Measurements from ENCODE around the gene DPH3. TPM values are rescaled to one million over a fixed set of nuclear protein-coding genes. Genes with fewer than 3 reads are reported as not detected.

The DPH3 gene
- polyA plus RNA-seq, 1 donor: 25.8 TPM

DNA sequence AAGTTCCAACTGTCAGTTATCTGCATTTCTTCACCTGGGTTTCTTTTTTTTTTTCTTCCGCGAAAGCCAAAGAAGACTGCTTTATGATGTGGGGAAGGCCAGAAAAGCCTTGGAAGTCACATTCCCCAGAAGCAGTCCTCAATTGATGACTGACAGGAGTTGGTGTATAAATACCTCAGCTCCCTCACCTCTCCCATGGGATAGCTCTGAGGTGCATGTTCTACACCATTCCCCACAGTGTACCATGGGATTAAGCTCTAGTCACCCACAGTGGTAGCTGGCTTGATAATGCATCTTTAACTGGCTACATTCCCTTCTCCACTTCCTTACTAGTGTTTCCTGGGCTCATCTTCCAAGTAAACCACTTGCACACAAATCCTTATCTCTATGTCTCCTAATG is 30.5 kb downstream of the DPH3 start:
- DNase-seq (ENCODE audit: low read depth): no peak

DNA sequence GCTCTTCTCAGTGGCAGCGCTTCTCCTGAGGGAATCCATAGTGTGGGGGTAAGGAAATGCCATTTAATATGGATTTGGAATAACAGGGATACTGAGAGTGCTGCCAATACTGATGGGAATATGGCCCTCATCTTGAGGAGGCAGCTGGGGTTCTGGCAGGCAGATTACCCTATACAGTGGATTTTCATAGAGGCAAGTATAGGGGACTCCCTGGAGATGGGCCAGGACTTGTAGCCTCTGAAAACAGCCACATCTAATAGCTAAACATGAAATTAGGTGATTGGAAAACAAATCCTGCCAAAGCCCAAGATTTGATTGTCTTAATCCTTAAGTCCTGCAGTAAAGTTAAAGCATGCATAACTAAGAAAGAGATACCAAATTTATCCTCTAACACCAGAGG is 30.9 kb downstream of the DPH3 start:
- DNase-seq (ENCODE audit: low read depth): no peak

DNA sequence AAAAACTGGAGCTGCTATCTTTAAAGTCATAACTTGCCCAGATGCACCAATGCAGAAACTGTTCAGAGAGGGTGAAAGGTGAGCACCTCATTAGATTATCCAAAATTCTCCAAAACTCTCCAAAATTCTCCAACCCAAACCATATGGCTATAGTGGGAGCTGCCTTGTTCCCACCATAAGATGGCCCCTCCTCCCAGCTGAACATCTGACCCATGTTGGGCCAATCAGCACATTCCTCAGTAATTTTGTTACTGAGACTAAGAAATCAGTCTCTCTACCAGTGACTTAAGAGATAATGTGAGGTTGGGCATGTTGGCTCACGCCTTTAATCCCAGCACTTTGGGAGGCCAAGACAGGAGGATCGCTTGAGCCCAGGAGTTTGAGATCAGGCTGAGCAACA is 32.8 kb downstream of the DPH3 start:
- DNase-seq (ENCODE audit: low read depth): no peak

DNA sequence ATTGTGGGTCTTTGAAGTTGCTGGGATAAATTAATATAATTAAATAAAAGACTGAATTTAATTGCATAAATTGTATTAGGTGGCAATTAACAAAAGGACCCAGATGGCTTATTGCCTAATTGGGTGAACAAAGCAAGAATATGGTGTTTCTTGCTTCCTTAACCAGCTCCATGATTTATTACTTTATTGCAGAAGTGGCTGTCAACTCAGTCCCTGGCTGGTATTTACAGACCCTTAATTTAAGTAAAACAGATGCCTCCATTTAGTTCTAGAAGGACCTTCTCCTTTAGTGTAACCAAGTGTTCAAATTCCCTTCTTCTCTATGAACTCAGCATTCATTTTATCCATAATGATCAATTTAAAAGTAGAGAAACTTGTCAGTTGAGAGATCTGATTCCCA is 35.1 kb downstream of the DPH3 start:
- DNase-seq (ENCODE audit: low read depth): no peak

DNA sequence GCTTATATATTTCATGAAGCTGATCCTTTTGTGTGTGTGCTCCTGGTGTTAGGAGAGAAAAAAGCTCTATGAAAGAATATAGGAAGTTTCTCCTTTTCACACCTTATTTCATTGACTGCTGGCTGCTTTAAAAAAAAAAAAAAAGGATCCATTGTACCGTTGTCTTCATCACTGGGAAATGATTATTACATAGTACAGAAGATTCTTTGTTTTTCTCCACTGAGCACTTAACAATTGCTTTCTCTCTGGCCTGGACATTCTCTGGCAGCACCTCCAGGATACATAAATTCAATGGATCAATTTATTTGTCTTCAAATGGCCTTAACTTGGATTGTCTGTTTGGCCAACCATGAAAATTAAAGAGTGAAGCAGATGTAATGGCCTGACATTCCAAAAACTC is 37.2 kb downstream of the DPH3 start:
- no peak for DNase-seq (ENCODE audit: low read depth)

DNA sequence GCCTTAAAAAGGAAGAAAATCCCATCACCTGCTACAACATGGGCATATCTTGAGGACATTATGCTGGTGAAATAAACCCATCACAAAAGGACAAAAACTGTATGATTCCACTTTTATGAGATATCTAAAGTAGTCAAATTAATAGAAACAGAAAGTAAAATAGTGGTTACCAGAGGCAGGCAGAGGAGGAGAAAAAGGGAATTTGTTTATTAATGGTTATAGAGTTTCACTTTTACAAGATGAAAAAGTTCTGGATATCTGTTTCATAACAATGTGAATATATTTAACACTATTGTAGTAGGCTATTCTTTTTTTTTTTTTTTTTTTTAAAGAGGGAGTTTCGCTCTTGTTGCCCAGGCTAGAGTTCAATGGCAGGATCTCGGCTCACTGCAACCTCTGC is 40.4 kb downstream of the DPH3 start:
- DNase-seq (ENCODE audit: low read depth): no peak

DNA sequence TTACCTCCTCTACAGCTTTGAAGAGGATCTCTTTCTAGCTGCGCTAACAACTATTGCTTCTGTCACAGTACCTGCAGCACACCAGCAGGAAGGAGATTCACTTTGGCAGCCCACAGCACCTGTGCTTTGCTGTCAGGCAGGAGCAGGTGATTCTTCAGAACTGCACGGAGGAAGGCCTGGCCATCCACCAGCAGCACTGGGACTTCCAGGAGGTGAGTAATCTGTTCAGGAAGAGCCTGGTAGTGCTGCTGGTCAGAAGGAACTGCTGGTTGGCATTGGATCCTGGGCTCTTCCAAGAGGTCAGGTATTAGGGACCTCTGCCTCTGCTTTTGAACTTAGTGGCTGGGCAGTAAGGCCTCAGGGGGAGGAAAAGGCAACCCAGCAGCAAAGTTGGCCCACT is 42.2 kb downstream of the DPH3 start:
- no peak for DNase-seq (ENCODE audit: low read depth)

DNA sequence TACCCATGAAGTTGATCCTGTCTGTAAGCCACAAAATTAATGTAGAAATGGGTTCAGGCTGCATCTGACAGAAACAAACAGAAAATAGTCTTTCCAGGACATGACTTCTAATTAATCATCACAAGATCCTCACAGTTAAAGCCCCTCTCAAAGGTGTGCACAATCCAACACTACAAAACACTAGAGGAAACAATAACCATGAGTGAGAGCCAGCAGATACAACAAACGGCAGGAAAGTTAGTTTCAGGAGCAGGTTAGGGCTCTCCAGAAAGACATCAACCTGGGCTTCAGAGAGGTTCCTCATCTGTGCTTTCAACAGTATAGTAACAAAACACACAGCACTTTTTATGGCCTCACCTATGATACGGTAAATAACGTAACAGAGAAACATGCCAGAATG is 42.8 kb downstream of the DPH3 start:
- DNase-seq (ENCODE audit: low read depth): no peak

DNA sequence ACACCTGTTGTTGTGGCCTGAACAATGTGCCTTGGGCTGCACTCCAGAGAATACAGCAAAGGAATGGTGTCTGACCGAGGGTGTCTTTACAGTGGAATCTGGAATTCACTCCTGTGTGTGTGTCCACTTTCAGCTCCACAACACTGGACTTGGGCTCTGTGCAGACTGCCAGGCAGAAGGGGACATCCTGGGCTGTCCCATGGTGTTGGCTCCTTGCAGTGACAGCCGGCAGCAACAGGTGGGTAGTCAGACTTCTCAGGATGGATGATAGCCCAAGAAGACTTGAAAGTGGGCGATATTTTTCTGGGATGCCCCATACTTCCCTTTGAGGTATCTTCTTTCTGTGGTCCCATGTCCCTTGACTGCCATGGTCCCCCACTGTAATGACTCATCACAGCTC is 45.0 kb downstream of the DPH3 start:
- DNase-seq (ENCODE audit: low read depth): no peak

DNA sequence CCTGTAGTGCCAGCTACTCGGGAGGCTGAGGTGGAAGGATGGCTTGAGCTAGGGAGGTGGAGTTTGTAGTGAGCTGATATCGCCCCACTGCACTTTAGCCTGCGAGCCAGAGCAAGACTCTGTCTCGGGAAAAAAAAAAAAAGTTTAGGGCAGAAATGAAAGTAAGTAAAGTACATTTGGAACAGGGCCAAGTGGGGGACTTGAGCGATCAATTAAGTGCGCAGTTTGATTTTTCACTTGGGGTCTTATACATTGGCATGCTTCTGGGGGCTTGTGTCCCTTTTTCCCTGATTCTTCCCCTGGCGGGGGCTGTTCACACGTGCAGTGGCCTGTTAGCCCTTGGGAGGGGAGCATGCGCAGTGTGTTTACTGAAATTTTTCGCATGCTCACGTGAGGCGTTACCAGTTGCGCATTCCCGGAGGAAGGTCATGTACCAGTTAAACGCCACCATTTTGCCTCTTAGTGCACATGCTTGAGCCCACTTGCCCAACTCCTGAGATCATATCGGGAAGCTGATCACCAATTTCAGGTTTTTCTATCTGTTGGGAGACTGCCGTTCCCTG is 48.3 kb downstream of the DPH3 start:
- DNase-seq (ENCODE audit: low read depth): no peak

DNA sequence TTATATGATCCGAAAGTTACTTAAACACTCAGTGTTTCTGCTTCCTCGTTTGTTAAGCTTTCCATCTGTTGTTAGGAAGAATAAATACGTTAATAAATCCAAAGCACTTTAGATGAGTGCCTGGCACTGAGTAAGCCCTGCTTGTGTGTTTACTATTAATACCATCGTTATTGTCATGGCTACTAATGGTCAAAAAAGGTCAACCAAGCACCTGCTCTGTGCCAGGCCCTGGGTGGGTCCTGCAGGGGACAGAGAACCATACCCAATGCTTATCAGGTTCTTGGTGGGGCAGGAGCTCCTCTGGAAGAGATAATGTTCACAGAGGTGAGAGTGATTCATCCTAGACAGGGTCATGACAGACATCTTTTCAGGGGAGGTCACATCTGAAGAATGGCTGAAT is 50.4 kb downstream of the DPH3 start:
- DNase-seq (ENCODE audit: low read depth): no peak

DNA sequence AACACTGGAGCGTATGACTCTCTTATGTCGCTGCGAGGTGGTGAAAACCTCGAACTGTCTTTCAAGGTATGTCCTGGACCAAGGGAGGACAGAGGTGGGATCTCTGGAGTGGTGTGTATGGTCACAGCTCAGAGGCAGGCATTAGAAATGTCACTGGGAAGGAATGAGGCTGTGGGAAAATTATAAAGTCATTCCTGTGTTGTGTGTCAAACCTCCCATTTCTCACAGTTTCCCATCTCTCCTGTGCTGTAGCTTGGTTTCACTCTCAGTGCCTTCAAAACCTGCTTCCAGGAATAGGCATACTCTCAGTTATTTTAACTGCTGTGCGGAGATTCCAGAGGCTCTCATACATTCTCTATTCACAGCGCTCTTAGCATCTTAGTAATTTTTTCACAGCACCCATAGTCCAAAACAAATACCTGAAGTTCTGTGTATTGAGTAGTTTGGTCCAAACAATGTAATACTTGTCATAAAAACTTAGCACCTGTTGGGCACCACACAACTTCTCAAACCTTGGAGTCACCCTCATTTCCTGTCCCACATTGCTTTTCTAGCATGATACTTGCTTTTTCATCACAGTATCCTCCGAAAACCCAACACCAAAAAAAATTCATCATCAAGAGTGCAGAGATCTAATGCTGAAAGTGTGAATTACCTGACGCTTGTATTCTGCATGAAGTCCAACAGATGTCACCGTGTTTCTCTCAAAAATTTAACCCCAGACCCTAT is 53.4 kb downstream of the DPH3 start:
- DNase-seq (ENCODE audit: low read depth): no peak

Other genes starting within 250 kb of the DPH3 start
- gene GALNT15, start 90.3 kb downstream of the DPH3 start, polyA plus RNA-seq (ENCODE audit: insufficient read length): 1.1 TPM
- gene OXNAD1, start 269 bp upstream of the DPH3 start, polyA plus RNA-seq (ENCODE audit: insufficient read length): 8.8 TPM
- gene RFTN1, start 248.8 kb upstream of the DPH3 start, polyA plus RNA-seq (ENCODE audit: insufficient read length): 12.1 TPM